ENCODE data around the gene CES5A. TPM values are rescaled to one million over a fixed set of nuclear protein-coding genes. Genes with fewer than 3 reads are reported as not detected.
"Not testable (repeated sequence)": the region's sequence is repeated elsewhere in the genome, so short reads cannot be mapped to it uniquely, and the experiment has no call there.

The CES5A gene
- total RNA-seq, 1 experiment from 2014 or later = not detected

DNA sequence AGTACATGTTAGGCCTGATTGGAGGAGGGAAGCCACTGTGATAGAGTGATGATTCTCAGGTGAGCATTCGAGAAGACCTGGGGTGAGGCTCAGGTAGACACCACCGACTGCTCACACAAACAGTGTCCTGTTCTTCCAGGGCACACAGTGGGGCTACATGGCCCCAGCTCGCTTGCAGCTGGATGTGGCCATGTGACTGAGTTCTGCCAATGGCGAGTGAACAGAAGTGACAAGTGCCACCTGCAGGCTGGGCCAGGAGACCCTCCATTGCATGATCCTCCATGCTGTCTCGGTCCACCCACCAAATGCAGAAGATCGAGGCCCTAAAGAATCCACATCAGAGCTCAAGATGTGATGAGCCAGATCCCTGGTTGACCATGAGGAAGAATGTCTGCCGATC is 6.2 kb downstream of the CES5A start:
- H3K4me3 ChIP-seq (ENCODE audit: low read depth, low read length) = no peak overlapping the region
- no peaks in the 10 kb centered on the region for H3K27me3 ChIP-seq (replicated peaks; ENCODE audit: control insufficient read depth, insufficient read depth, low read length)
- H3K27me3 Mint-ChIP-seq (ENCODE audit: insufficient read depth, unreplicated experiment) = peaks cover 9% of the 10 kb centered on the region
- ChIA-PET CTCF (no interaction called here), POLR2A (no interaction called here)
- no peak overlapping the region for H3K27ac Mint-ChIP-seq (ENCODE audit: unreplicated experiment)
- TF ChIP-seq, protein P1, sequence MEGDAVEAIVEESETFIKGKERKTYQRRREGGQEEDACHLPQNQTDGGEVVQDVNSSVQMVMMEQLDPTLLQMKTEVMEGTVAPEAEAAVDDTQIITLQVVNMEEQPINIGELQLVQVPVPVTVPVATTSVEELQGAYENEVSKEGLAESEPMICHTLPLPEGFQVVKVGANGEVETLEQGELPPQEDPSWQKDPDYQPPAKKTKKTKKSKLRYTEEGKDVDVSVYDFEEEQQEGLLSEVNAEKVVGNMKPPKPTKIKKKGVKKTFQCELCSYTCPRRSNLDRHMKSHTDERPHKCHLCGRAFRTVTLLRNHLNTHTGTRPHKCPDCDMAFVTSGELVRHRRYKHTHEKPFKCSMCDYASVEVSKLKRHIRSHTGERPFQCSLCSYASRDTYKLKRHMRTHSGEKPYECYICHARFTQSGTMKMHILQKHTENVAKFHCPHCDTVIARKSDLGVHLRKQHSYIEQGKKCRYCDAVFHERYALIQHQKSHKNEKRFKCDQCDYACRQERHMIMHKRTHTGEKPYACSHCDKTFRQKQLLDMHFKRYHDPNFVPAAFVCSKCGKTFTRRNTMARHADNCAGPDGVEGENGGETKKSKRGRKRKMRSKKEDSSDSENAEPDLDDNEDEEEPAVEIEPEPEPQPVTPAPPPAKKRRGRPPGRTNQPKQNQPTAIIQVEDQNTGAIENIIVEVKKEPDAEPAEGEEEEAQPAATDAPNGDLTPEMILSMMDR (IDR thresholded peaks at IDR 0.05; ENCODE audit: insufficient read depth in 1 of 2, low read depth in 1 of 2, low read length in 1 of 2, severe bottlenecking in 1 of 2, unreplicated experiment in 1 of 2) = no peak
- H3K9me3 Mint-ChIP-seq (ENCODE audit: unreplicated experiment) = no peaks in the 10 kb centered on the region
- no peaks in the 10 kb centered on the region for H3K36me3 ChIP-seq (ENCODE audit: control insufficient read depth, insufficient read depth, low read length)
- H3K4me1 ChIP-seq = no peaks in the 10 kb centered on the region
- BruUV-seq (replicated peaks) = no TSS peak
- no peaks in the 10 kb centered on the region for H3K9me3 ChIP-seq
- H3K4me1 Mint-ChIP-seq (ENCODE audit: low read depth, unreplicated experiment) = no peaks in the 10 kb centered on the region
- H3K4me3 Mint-ChIP-seq (ENCODE audit: unreplicated experiment) = no peak overlapping the region
- intact Hi-C loops (cut with micrococcal nuclease; ENCODE audit: unreplicated experiment) = no loop called here
- H3K36me3 Mint-ChIP-seq (ENCODE audit: insufficient read depth, unreplicated experiment) = no peaks in the 10 kb centered on the region
- no peak for DNase-seq

DNA sequence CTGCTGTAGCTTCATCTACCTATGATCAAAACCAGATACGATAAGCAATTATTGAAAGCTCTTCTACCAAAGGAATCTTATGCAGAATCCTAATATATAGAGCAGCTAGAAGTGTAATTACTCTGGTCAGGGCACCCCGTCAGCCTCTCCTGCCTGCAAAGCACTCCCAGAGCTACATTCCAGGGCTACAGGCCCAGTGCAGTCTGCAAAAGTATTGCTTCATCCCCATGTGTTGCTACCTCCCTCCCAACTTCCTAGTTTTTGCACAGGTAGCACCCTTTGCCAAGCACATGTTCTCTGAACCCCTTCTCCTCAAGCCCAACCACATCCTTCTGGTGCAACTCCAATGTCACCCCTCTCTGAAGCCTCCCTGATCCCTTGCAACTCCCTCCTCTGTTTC is 7.0 kb downstream of the CES5A start:
- TF ChIP-seq, protein P1 (IDR thresholded peaks at IDR 0.05; ENCODE audit: insufficient read depth in 1 of 2, low read depth in 1 of 2, low read length in 1 of 2, severe bottlenecking in 1 of 2, unreplicated experiment in 1 of 2) = no peak
- H3K4me3 Mint-ChIP-seq (ENCODE audit: unreplicated experiment) = no peak overlapping the region

DNA sequence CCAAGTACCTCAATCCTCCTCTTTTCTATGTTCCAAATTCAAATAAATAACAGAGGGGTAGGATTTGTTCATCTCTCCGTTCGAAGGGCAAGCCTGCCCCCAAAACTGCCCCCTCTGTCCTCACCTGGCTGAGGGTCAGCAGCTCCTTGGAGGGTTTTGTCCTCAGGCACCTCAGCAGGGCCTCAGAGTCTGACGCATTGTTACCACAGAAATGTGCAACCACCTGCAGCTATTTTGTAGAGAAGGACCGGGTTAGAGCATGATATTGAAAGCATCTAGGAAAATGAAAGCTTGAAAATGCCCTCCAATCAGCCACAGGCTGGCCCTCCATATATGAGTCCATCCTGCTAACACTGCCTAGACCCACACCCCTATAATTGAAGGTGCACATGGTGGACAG is 13.9 kb downstream of the CES5A start:
- ChIA-PET POLR2A (no interaction called here), CTCF (no interaction called here)
- BruUV-seq (replicated peaks) = no TSS peak
- intact Hi-C loops (cut with micrococcal nuclease; ENCODE audit: unreplicated experiment) = no loop called here
- Histone ChIP-seq H3K4me3 (ENCODE audit: low read depth, low read length) (no peak overlapping the region), H3K9me3 (no peaks in the 10 kb centered on the region), H3K27me3 (replicated peaks; ENCODE audit: control insufficient read depth, insufficient read depth, low read length) (peaks cover 2% of the 10 kb centered on the region; the same call in 1 of the 2 replicates), H3K4me1 (no peaks in the 10 kb centered on the region), H3K36me3 (ENCODE audit: control insufficient read depth, insufficient read depth, low read length) (no peaks in the 10 kb centered on the region)
- H3K36me3 Mint-ChIP-seq (ENCODE audit: insufficient read depth, unreplicated experiment) = no peaks in the 10 kb centered on the region
- no peaks in the 10 kb centered on the region for H3K4me1 Mint-ChIP-seq (ENCODE audit: low read depth, unreplicated experiment)
- H3K27me3 Mint-ChIP-seq (ENCODE audit: insufficient read depth, unreplicated experiment) = peaks cover 20% of the 10 kb centered on the region
- no peaks in the 10 kb centered on the region for H3K9me3 Mint-ChIP-seq (ENCODE audit: unreplicated experiment)
- TF ChIP-seq, protein P1 (IDR thresholded peaks at IDR 0.05; ENCODE audit: insufficient read depth in 1 of 2, low read depth in 1 of 2, low read length in 1 of 2, severe bottlenecking in 1 of 2, unreplicated experiment in 1 of 2) = no peak
- H3K4me3 Mint-ChIP-seq (ENCODE audit: unreplicated experiment) = no peak overlapping the region
- H3K27ac Mint-ChIP-seq (ENCODE audit: unreplicated experiment) = no peak overlapping the region
- DNase-seq = no peak

More for the DNA sequence above, 7.0 kb downstream of the CES5A start:
- intact Hi-C loops (cut with micrococcal nuclease; ENCODE audit: unreplicated experiment) = no loop called here
- DNase-seq = no peak
- no peaks in the 10 kb centered on the region for H3K4me1 Mint-ChIP-seq (ENCODE audit: low read depth, unreplicated experiment)
- Histone ChIP-seq H3K9me3 (no peaks in the 10 kb centered on the region), H3K4me1 (no peaks in the 10 kb centered on the region), H3K27me3 (replicated peaks; ENCODE audit: control insufficient read depth, insufficient read depth, low read length) (peaks cover 2% of the 10 kb centered on the region; the same call in 1 of the 2 replicates), H3K36me3 (ENCODE audit: control insufficient read depth, insufficient read depth, low read length) (no peaks in the 10 kb centered on the region), H3K4me3 (ENCODE audit: low read depth, low read length) (no peak overlapping the region)
- no TSS peak for BruUV-seq (replicated peaks)
- peaks cover 9% of the 10 kb centered on the region for H3K27me3 Mint-ChIP-seq (ENCODE audit: insufficient read depth, unreplicated experiment)
- ChIA-PET CTCF (no interaction called here), POLR2A (no interaction called here)
- no peaks in the 10 kb centered on the region for H3K9me3 Mint-ChIP-seq (ENCODE audit: unreplicated experiment)
- H3K36me3 Mint-ChIP-seq (ENCODE audit: insufficient read depth, unreplicated experiment) = no peaks in the 10 kb centered on the region
- H3K27ac Mint-ChIP-seq (ENCODE audit: unreplicated experiment) = no peak overlapping the region

DNA sequence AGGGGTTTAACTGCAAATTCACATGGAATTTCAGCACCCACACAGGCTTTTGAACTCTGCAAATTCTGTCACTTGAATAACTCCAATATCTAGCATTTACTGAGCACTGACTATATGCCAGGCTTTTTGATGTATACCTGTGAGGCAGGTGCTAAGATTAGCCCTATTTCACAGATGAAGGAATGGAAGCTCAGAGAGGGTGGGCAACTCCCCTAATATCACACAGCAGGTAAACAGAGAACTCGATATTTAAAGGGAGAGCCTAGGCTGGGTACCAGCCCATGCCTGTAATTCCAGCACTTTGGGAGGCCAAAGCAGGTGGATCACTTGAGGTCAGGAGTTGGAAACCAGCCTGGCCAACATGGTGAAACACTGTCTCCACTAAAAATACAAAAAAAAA is 17.5 kb downstream of the CES5A start:
- H3K9me3 ChIP-seq; H3K4me1 Mint-ChIP-seq (ENCODE audit: low read depth, unreplicated experiment); H3K36me3 Mint-ChIP-seq (ENCODE audit: insufficient read depth, unreplicated experiment); H3K27me3 ChIP-seq (replicated peaks; ENCODE audit: control insufficient read depth, insufficient read depth, low read length); H3K4me3 ChIP-seq (ENCODE audit: low read depth, low read length); CTCF ChIA-PET; BruUV-seq (replicated peaks); H3K4me1 ChIP-seq; H3K27ac Mint-ChIP-seq (ENCODE audit: unreplicated experiment); H3K4me3 Mint-ChIP-seq (ENCODE audit: unreplicated experiment); intact Hi-C loops (cut with micrococcal nuclease; ENCODE audit: unreplicated experiment); DNase-seq; H3K9me3 Mint-ChIP-seq (ENCODE audit: unreplicated experiment); POLR2A ChIA-PET; H3K36me3 ChIP-seq (ENCODE audit: control insufficient read depth, insufficient read depth, low read length): not testable (repeated sequence)
- peaks cover 28% of the 10 kb centered on the region for H3K27me3 Mint-ChIP-seq (ENCODE audit: insufficient read depth, unreplicated experiment)
